Activated CD4-positive, alpha-beta T cell treated with anti-CD3 and anti-CD28 coated beads for 36 hours (primary cell): ENCODE measurements around the gene TNFRSF19. TPM values are rescaled to one million over a fixed set of nuclear protein-coding genes. Genes with fewer than 3 reads are reported as not detected.

Experiments
- ATAC-seq: fragments of 200-7000 bp; cut with Tn5 transposase; one replicate; pipeline ENCODE4 v1.10.0; 2021; ENCODE audit warnings: mild to moderate bottlenecking, moderate library complexity
- CTCF ChIA-PET: fragments of 350-600 bp; sonication (Branson Sonifier 250); formaldehyde crosslinking; loops from one replicate; lab custom pipeline; 2021; ENCODE audit warnings: antibody characterized with exemption; lab: Charles Lee
- POLR2A ChIA-PET: fragments of 350-600 bp; sonication (Branson Sonifier 250); formaldehyde crosslinking; loops from one replicate; lab custom pipeline; 2021; ENCODE audit warnings: antibody characterized with exemption, inconsistent platforms; lab: Charles Lee
- DNase-seq: peaks from one replicate; pipeline ENCODE4 v3.0.0-alpha.2; 2020
- H3K27ac Mint-ChIP-seq: one replicate; pipeline ENCODE4 v1.8.0; 2021; ENCODE audit warnings: mixed read lengths
- H3K27me3 Mint-ChIP-seq: one replicate; pipeline ENCODE4 v1.8.0; 2021; ENCODE audit warnings: mixed read lengths
- H3K36me3 Mint-ChIP-seq: one replicate; pipeline ENCODE4 v1.8.0; 2021; ENCODE audit warnings: low read depth, mixed read lengths
- H3K4me1 Mint-ChIP-seq: one replicate; pipeline ENCODE4 v1.8.0; 2021; ENCODE audit warnings: mixed read lengths
- H3K4me3 Mint-ChIP-seq: one replicate; pipeline ENCODE4 v1.8.0; 2021; ENCODE audit warnings: mild to moderate bottlenecking, moderate library complexity, mixed read lengths
- H3K9me3 Mint-ChIP-seq: one replicate; pipeline ENCODE4 v1.8.0; 2021; ENCODE audit warnings: low read depth, mixed read lengths
- intact Hi-C, 2 experiments: fragments of 100-400 bp; cut with DNase I in 1 of 2; cut with micrococcal nuclease in 1 of 2; formaldehyde crosslinking; loops; one replicate each; pipeline versions ENCODE4 v1.14.2 to v1.15.1; 2022 to 2024; cut with DNase I, micrococcal nuclease
- total RNA-seq, 2 experiments: library from RNA; stranded (reverse); gene quantifications; one replicate each; pipeline ENCODE4 v1.2.3, GENCODE V29; 2021

TNFRSF19 gene
- total RNA-seq, 2 experiments from 2014 or later = not detected

- H3K9me3 Mint-ChIP-seq = no peaks in the 10 kb centered on the region
- H3K4me1 Mint-ChIP-seq = no peaks in the 10 kb centered on the region
- H3K27ac Mint-ChIP-seq = no peak overlapping the region
- ChIA-PET POLR2A (interaction anchor here (0.7 kb wide), 1 partner anchor 1057 kb away, joined by 3 read pairs; no protein-coding TSS in a partner anchor), CTCF (no interaction called here)
- no peak for DNase-seq
- no peaks in the 10 kb centered on the region for H3K36me3 Mint-ChIP-seq
- intact Hi-C loops = no loop called here
- no peak overlapping the region for H3K4me3 Mint-ChIP-seq
- ATAC-seq = no peak
- H3K27me3 Mint-ChIP-seq = peaks cover 14% of the 10 kb centered on the region
These were observed 17.6 kb upstream of the TNFRSF19 start for GRCh38 chr13:23552661-23553060.

GRCh38 chr13:23554000-23554399 lies 16.2 kb upstream of the TNFRSF19 start:
- no peak for DNase-seq
- ChIA-PET POLR2A (no interaction called here), CTCF (interaction anchor here (0.6 kb wide), 1 partner anchor 337 kb away, joined by 3 read pairs; no protein-coding TSS in a partner anchor)
- no peak for ATAC-seq
- intact Hi-C loops = no loop called here
- Mint-ChIP-seq H3K9me3 (no peaks in the 10 kb centered on the region), H3K27ac (no peak overlapping the region), H3K27me3 (peaks cover 11% of the 10 kb centered on the region), H3K36me3 (no peaks in the 10 kb centered on the region), H3K4me3 (no peak overlapping the region), H3K4me1 (no peaks in the 10 kb centered on the region)

- H3K36me3 Mint-ChIP-seq = no peaks in the 10 kb centered on the region
- DNase-seq (no peak), ATAC-seq (no peak)
- H3K27me3 Mint-ChIP-seq = peaks cover 10% of the 10 kb centered on the region
- no peak overlapping the region for H3K27ac Mint-ChIP-seq
- H3K4me1 Mint-ChIP-seq = peaks cover 6% of the 10 kb centered on the region
- no peak overlapping the region for H3K4me3 Mint-ChIP-seq
- ChIA-PET POLR2A (no interaction called here), CTCF (no interaction called here)
- no peaks in the 10 kb centered on the region for H3K9me3 Mint-ChIP-seq
- intact Hi-C loops = loop anchor here in 1 of 2 experiments (5.0 kb wide), 1 partner anchor 180 kb away; no protein-coding TSS in a partner anchor
These were observed 13.2 kb upstream of the TNFRSF19 start for GRCh38 chr13:23557043-23557442.

GRCh38 chr13:23557733-23558132 lies 12.5 kb upstream of the TNFRSF19 start:
- Mint-ChIP-seq H3K9me3 (no peaks in the 10 kb centered on the region), H3K27ac (no peak overlapping the region), H3K27me3 (peaks cover 11% of the 10 kb centered on the region), H3K4me1 (peaks cover 6% of the 10 kb centered on the region), H3K36me3 (no peaks in the 10 kb centered on the region), H3K4me3 (no peak overlapping the region)
- intact Hi-C loops = loop anchor here in 1 of 2 experiments (5.0 kb wide), 1 partner anchor 180 kb away; no protein-coding TSS in a partner anchor
- no peak for ATAC-seq
- no peak for DNase-seq
- ChIA-PET CTCF (no interaction called here), POLR2A (no interaction called here)

- Mint-ChIP-seq H3K27me3 (peaks cover 10% of the 10 kb centered on the region), H3K4me3 (no peak overlapping the region), H3K27ac (no peak overlapping the region), H3K36me3 (no peaks in the 10 kb centered on the region), H3K4me1 (peaks cover 6% of the 10 kb centered on the region), H3K9me3 (no peaks in the 10 kb centered on the region)
- POLR2A ChIA-PET = no interaction called here
- DNase-seq (peak; percentile 52), ATAC-seq (peak; percentile 97)
- CTCF ChIA-PET = interaction anchor here (1.0 kb wide), 1 partner anchor 314 kb away, joined by 3 read pairs; no protein-coding TSS in a partner anchor
- intact Hi-C loops = loop anchor here in 1 of 2 experiments (1.0 to 5.0 kb wide), 2 partner anchors 19 to 182 kb away; no protein-coding TSS in a partner anchor
These were observed 11.3 kb upstream of the TNFRSF19 start for GRCh38 chr13:23558675-23559536.

GRCh38 chr13:23560571-23561089 lies 9.6 kb upstream of the TNFRSF19 start:
- DNase-seq = no peak
- POLR2A ChIA-PET = no interaction called here
- Mint-ChIP-seq H3K4me1 (peaks cover 6% of the 10 kb centered on the region), H3K4me3 (no peak overlapping the region), H3K27me3 (peaks cover 8% of the 10 kb centered on the region), H3K9me3 (no peaks in the 10 kb centered on the region), H3K36me3 (no peaks in the 10 kb centered on the region), H3K27ac (peak overlapping the region; percentile 34)
- ATAC-seq = no peak
- CTCF ChIA-PET = interaction anchor here (1.2 kb wide), 1 partner anchor 16 kb away, joined by 3 read pairs; no protein-coding TSS in a partner anchor
- intact Hi-C loops = no loop called here

- DNase-seq = no peak
- Mint-ChIP-seq H3K9me3 (no peaks in the 10 kb centered on the region), H3K4me1 (peaks cover 6% of the 10 kb centered on the region), H3K27me3 (peaks cover 10% of the 10 kb centered on the region), H3K27ac (no peak overlapping the region), H3K4me3 (no peak overlapping the region), H3K36me3 (no peaks in the 10 kb centered on the region)
- intact Hi-C loops = no loop called here
- ChIA-PET POLR2A (no interaction called here), CTCF (interaction anchor here (1.2 kb wide), 1 partner anchor 17 kb away, joined by 3 read pairs; no protein-coding TSS in a partner anchor)
- ATAC-seq = no peak
These were observed 9.0 kb upstream of the TNFRSF19 start for GRCh38 chr13:23561261-23561660.

- H3K27ac Mint-ChIP-seq = no peak overlapping the region
- peaks cover 6% of the 10 kb centered on the region for H3K4me1 Mint-ChIP-seq
- ATAC-seq = no peak
- intact Hi-C loops = no loop called here
- no peak overlapping the region for H3K4me3 Mint-ChIP-seq
- no peak for DNase-seq
- H3K36me3 Mint-ChIP-seq = no peaks in the 10 kb centered on the region
- POLR2A ChIA-PET = no interaction called here
- CTCF ChIA-PET = interaction anchor here (0.8 kb wide), 1 partner anchor 35 kb away, joined by 3 read pairs; no protein-coding TSS in a partner anchor
- H3K9me3 Mint-ChIP-seq = no peaks in the 10 kb centered on the region
- H3K27me3 Mint-ChIP-seq = peaks cover 16% of the 10 kb centered on the region
These were observed 6.9 kb upstream of the TNFRSF19 start for GRCh38 chr13:23563085-23563845.

- DNase-seq = no peak
- no peak overlapping the region for H3K27ac Mint-ChIP-seq
- H3K9me3 Mint-ChIP-seq = no peaks in the 10 kb centered on the region
- no peak for ATAC-seq
- H3K36me3 Mint-ChIP-seq = no peaks in the 10 kb centered on the region
- H3K4me3 Mint-ChIP-seq = no peak overlapping the region
- POLR2A ChIA-PET = no interaction called here
- H3K4me1 Mint-ChIP-seq = peaks cover 8% of the 10 kb centered on the region
- peaks cover 33% of the 10 kb centered on the region for H3K27me3 Mint-ChIP-seq
- CTCF ChIA-PET = interaction anchor here (1.1 kb wide), 1 partner anchor 12 kb away, joined by 4 read pairs; no protein-coding TSS in a partner anchor
- intact Hi-C loops = no loop called here
These were observed 2.2 kb upstream of the TNFRSF19 start for GRCh38 chr13:23567906-23568460.

GRCh38 chr13:23570921-23571315 lies 706 bp downstream of the TNFRSF19 start:
- ChIA-PET POLR2A (no interaction called here), CTCF (interaction anchor here (0.8 to 0.9 kb wide), 2 partner anchors 137 to 658 kb away, joined by 3 read pairs; no protein-coding TSS in a partner anchor)
- DNase-seq (no peak), ATAC-seq (no peak)
- H3K27me3 Mint-ChIP-seq = peaks cover 33% of the 10 kb centered on the region
- peaks cover 14% of the 10 kb centered on the region for H3K4me1 Mint-ChIP-seq
- no peak overlapping the region for H3K27ac Mint-ChIP-seq
- H3K4me3 Mint-ChIP-seq = no peak overlapping the region
- no peaks in the 10 kb centered on the region for H3K36me3 Mint-ChIP-seq
- intact Hi-C loops = loop anchor here in 1 of 2 experiments (10.0 kb wide), 2 partner anchors 694 to 1896 kb away; partner anchors contain the start of gene FGF9
- no peaks in the 10 kb centered on the region for H3K9me3 Mint-ChIP-seq
